Loucy (cell line): Measurements from ENCODE around the gene DENND4B.
A peak's percentile ranks its signal among the peaks of the same experiment; 100 is the strongest.

Experiments
- H2AFZ ChIP-seq: fragments of 200-600 bp; sonication (generic); 2 replicates; pipeline ENCODE4 v1.6.0; 2016; ENCODE audit warnings: antibody characterized with exemption, mild to moderate bottlenecking, low read length, moderate library complexity
- H3F3A ChIP-seq: fragments of 200-600 bp; 2 replicates; pipeline ENCODE4 v1.6.0; 2016; ENCODE audit warnings: antibody characterized with exemption, low read depth, mild to moderate bottlenecking
- H3K27me3 ChIP-seq: fragments of 200-600 bp; sonication (generic); 2 replicates; pipeline ENCODE4 v1.6.1; 2014; ENCODE audit warnings: low read length, mild to moderate bottlenecking; ENCODE audit not compliant: insufficient read depth, poor library complexity, severe bottlenecking
- H3K36me3 ChIP-seq: fragments of 200-600 bp; sonication (generic); 2 replicates; pipeline ENCODE4 v1.6.1; 2016; ENCODE audit warnings: low read length; ENCODE audit not compliant: insufficient read depth
- H3K4me1 ChIP-seq: fragments of 200-600 bp; sonication (generic); 2 replicates; pipeline ENCODE4 v1.5.1; 2014; ENCODE audit warnings: low read length, mild to moderate bottlenecking; ENCODE audit not compliant: insufficient read depth, poor library complexity, severe bottlenecking
- H3K4me2 ChIP-seq: fragments of 200-600 bp; sonication (generic); 2 replicates; pipeline ENCODE4 v1.6.0; 2014; ENCODE audit warnings: antibody characterized with exemption, low read length, low read depth, mild to moderate bottlenecking; ENCODE audit not compliant: poor library complexity, severe bottlenecking
- H3K4me3 ChIP-seq: fragments of 200-600 bp; sonication (generic); 2 replicates; pipeline ENCODE4 v1.5.1; 2014; ENCODE audit warnings: low read length, mild to moderate bottlenecking, mixed read lengths; ENCODE audit not compliant: poor library complexity, severe bottlenecking
- H3K79me2 ChIP-seq: fragments of 200-600 bp; sonication (generic); 2 replicates; pipeline ENCODE4 v1.6.1; 2014; ENCODE audit warnings: low read length; ENCODE audit not compliant: insufficient read depth
- H3K9ac ChIP-seq: fragments of 200-600 bp; sonication (generic); 2 replicates; pipeline ENCODE4 v1.6.0; 2014; ENCODE audit warnings: mild to moderate bottlenecking, low read depth, low read length, moderate library complexity; ENCODE audit not compliant: poor library complexity, severe bottlenecking
- H3K9me2 ChIP-seq: fragments of 200-600 bp; sonication (generic); replicated peaks from 2 replicates; pipeline ENCODE4 v1.6.1; 2016; ENCODE audit warnings: low read depth, low read length, mixed read lengths
- H3K9me3 ChIP-seq: fragments of 200-600 bp; sonication (generic); 2 replicates; pipeline ENCODE4 v1.6.1; 2014; ENCODE audit warnings: mild to moderate bottlenecking, antibody characterized with exemption, low read length, low read depth; ENCODE audit not compliant: insufficient read depth
- H4K20me1 ChIP-seq: fragments of 200-600 bp; sonication (generic); 2 replicates; pipeline ENCODE4 v1.6.0; 2014; ENCODE audit warnings: antibody characterized with exemption, low read length, mild to moderate bottlenecking; ENCODE audit not compliant: insufficient read depth, poor library complexity, severe bottlenecking
- CTCF ChIP-seq: fragments of 200-600 bp; sonication (generic); conservative IDR thresholded peaks from 2 replicates; pipeline ENCODE4 v1.5.1; 2014; ENCODE audit warnings: mild to moderate bottlenecking, antibody characterized with exemption, low read length
- EZH2phosphoT487 ChIP-seq: fragments of 200-600 bp; IDR thresholded peaks from 2 replicates; pipeline ENCODE4 v1.6.1; 2018; ENCODE audit warnings: antibody characterized with exemption, mild to moderate bottlenecking, moderate library complexity, borderline replicate concordance

Gene DENND4B

GRCh38 chr1:153946622-153947241, at the start of gene DENND4B:
DENND4B (minus strand) TSS chr1:153946718; CDS start chr1:153944374, 2,344 bp downstream.
- Histone ChIP-seq H3K27me3 (no peaks in the 10 kb centered on the region), H2AFZ (peak within 1 kb of the TSS; percentile 65), H3K36me3 (peaks cover 46% of the 10 kb centered on the region; the same call in 1 of the 2 replicates), H3F3A (no peaks in the 10 kb centered on the region), H3K9me2 (no peaks in the 10 kb centered on the region), H3K4me2 (peak within 1 kb of the TSS; percentile 91), H3K79me2 (peaks cover 39% of the 10 kb centered on the region), H3K9ac (peak within 1 kb of the TSS; percentile 91), H3K9me3 (no peaks in the 10 kb centered on the region), H4K20me1 (peaks cover 25% of the 10 kb centered on the region), H3K4me1 (peaks cover 21% of the 10 kb centered on the region), H3K4me3 (peak within 1 kb of the TSS; percentile 85)
- peak; percentile 71 for TF ChIP-seq CTCF
- no peak for TF ChIP-seq EZH2phosphoT487

- no peaks in the 10 kb centered on the region for H3K27me3 ChIP-seq
- no peak overlapping the region for H3K9ac ChIP-seq
- no peak overlapping the region for H3K4me3 ChIP-seq
- H3K4me1 ChIP-seq = peaks cover 21% of the 10 kb centered on the region
- no peaks in the 10 kb centered on the region for H3K9me2 ChIP-seq
- 0 out of 2 replicates have a peak, but pooled peaks cover 8% of the 10 kb centered on the region for H3F3A ChIP-seq
- H3K4me2 ChIP-seq = no peak overlapping the region
- H4K20me1 ChIP-seq = peaks cover 24% of the 10 kb centered on the region
- peaks cover 34% of the 10 kb centered on the region for H3K79me2 ChIP-seq
- H2AFZ ChIP-seq = no peak overlapping the region
- no peak for TF ChIP-seq CTCF
- TF ChIP-seq EZH2phosphoT487 = no peak
- peaks cover 23% of the 10 kb centered on the region for H3K36me3 ChIP-seq
- H3K9me3 ChIP-seq = no peaks in the 10 kb centered on the region
Measured at GRCh38 chr1:153995640-153996039, 49.1 kb upstream of the DENND4B start.

- H3K9ac ChIP-seq = no peak overlapping the region
- no peaks in the 10 kb centered on the region for H3K9me3 ChIP-seq
- peaks cover 24% of the 10 kb centered on the region for H4K20me1 ChIP-seq
- no peaks in the 10 kb centered on the region for H3K27me3 ChIP-seq
- peaks cover 35% of the 10 kb centered on the region for H3K79me2 ChIP-seq
- no peak overlapping the region for H3K4me2 ChIP-seq
- H3K36me3 ChIP-seq = peaks cover 23% of the 10 kb centered on the region
- no peak overlapping the region for H2AFZ ChIP-seq
- TF ChIP-seq CTCF (no peak), EZH2phosphoT487 (no peak)
- H3K4me1 ChIP-seq = peaks cover 21% of the 10 kb centered on the region
- no peak overlapping the region for H3K4me3 ChIP-seq
- 0 out of 2 replicates have a peak, but pooled peaks cover 8% of the 10 kb centered on the region for H3F3A ChIP-seq
- no peaks in the 10 kb centered on the region for H3K9me2 ChIP-seq
Measured at GRCh38 chr1:153995202-153995601, 48.7 kb upstream of the DENND4B start.
